Testis (tissue), 3 donors: ENCODE data around the gene PCGF6. TPM values are rescaled to one million over a fixed set of nuclear protein-coding genes. Genes with fewer than 3 reads are reported as not detected.
A peak's percentile ranks its signal among the peaks of the same experiment; 100 is the strongest.

ENCODE experiments used
- DNase-seq: peaks from one replicate; pipeline ENCODE4 v3.0.0-alpha.2; 2019
- H3K27ac ChIP-seq, 2 donors: fragments of 200-600 bp; sonication (generic); one replicate each; pipeline ENCODE4 v1.5.1; 2019
- H3K27me3 ChIP-seq: fragments of 200-600 bp; sonication (generic); one replicate; pipeline ENCODE4 v1.5.1; 2019
- H3K36me3 ChIP-seq: fragments of 200-600 bp; sonication (generic); one replicate; pipeline ENCODE4 v1.5.1; 2017; ENCODE audit warnings: low read depth; ENCODE audit errors: missing control alignments
- H3K4me1 ChIP-seq: fragments of 200-600 bp; sonication (generic); one replicate; pipeline ENCODE4 v1.5.1; 2019
- H3K4me3 ChIP-seq, 2 donors: fragments of 200-600 bp; sonication (generic); one replicate each; pipeline ENCODE4 v1.5.1; 2017 to 2019
- H3K9me3 ChIP-seq: fragments of 200-600 bp; sonication (generic); one replicate; pipeline ENCODE4 v1.5.1; 2017
- CTCF ChIP-seq, 3 experiments: fragments of 450-650 bp in 2 of 3; fragments of 200-600 bp in 1 of 3; sonication (generic) in 1 of 3; IDR thresholded peaks; one replicate each; pipeline ENCODE4 v1.5.1; 2016 to 2019; ENCODE audit warnings: antibody characterized with exemption in 3 of 3, mild to moderate bottlenecking in 2 of 3, moderate library complexity in 1 of 3
- POLR2A ChIP-seq: fragments of 450-650 bp; IDR thresholded peaks from one replicate; pipeline ENCODE4 v1.6.1; 2017; ENCODE audit warnings: antibody characterized with exemption, mild to moderate bottlenecking, moderate library complexity
- WGBS, 2 donors: methylation state at CpG; one replicate each; pipeline ENCODE4 v1.1.5; 2018; 5-methylcytosine and 5-hydroxymethylcytosine counted together
- intact Hi-C: fragments of 100-400 bp; cut with DNase I; formaldehyde crosslinking; loops from one replicate; pipeline ENCODE4 v1.15.1; 2023; ENCODE audit warnings: low total_unique reads
- polyA plus RNA-seq: library from polyadenylated mRNA; stranded (reverse); fragments of 350-450 nt; fragmentation: Illumina TruSeq; extraction: RNeasy Lipid Tissue Mini Kit (QIAGEN cat#74804); gene quantifications from one replicate; pipeline ENCODE4 v1.2.3, GENCODE V29; 2014; ENCODE audit warnings: low read depth, low replicate concordance; ENCODE audit not compliant: insufficient read depth
- total RNA-seq, 2 donors: library from RNA; depleted of rRNA; stranded (reverse); fragments of >200 nt; gene quantifications; one replicate each; pipeline ENCODE4 v1.2.3, GENCODE V29; 2016

The PCGF6 gene
- total and polyA plus RNA-seq, 3 donors from 2014 or later, result 15.7 to 23.2 (median 15.9) TPM

DNA sequence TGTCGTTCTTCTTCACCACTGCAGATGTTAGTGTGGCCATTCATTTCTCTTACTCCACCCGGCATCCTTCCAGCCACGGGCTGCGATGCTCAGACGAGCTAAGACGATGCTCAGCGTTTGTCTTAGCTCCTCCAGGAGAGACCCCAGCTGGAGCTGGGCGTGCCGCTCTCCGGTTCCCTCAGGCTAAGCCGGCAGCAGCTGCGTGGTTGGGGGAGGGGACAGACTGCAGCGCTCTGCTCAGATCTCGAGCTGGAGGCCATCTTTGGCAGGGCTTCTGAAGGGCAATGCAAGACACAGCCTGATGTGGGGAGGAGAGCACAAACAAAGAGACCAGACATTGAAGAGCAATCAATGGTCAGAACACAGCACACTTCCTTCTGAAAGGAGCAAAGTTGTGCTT lies 69.2 kb downstream of the PCGF6 start:
- Histone ChIP-seq H3K4me3 (no peak overlapping the region), H3K36me3 (no peaks in the 10 kb centered on the region), H3K9me3 (no peaks in the 10 kb centered on the region), H3K27me3 (no peaks in the 10 kb centered on the region), H3K27ac (no peak overlapping the region), H3K4me1 (no peaks in the 10 kb centered on the region)
- TF ChIP-seq POLR2A (no peak), CTCF (IDR thresholded peaks at IDR 0.05) (no peak)
- intact Hi-C loops, result no loop called here
- peak; percentile 53 for DNase-seq
- 0 to 2% methylated on average over 13 to 14 of the region's 14 CpGs for WGBS, 2 donors

DNA sequence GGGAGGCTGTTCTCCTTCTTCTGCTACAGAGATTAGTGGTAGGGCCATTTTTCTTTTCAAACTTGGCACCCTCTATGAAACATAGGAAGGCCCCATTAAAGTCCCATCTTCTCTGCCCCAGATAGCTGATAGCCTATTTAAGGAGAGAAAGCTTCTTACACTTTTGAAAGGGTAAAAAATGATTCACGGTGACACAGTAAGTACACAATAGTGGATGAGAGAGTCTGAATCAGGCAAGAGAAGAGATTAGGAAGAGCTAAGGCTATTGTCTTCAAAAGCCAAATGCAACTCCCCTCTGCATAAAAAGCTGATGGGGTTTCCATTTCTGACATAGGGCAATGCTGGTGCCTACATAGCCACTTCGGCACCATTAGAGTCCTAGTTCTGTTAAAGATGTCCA lies 70.4 kb downstream of the PCGF6 start:
- intact Hi-C loops, result no loop called here
- no peaks in the 10 kb centered on the region for H3K9me3 ChIP-seq
- H3K36me3 ChIP-seq, result no peaks in the 10 kb centered on the region
- TF ChIP-seq POLR2A, result no peak
- no peak for TF ChIP-seq CTCF (IDR thresholded peaks at IDR 0.05)
- no peak for DNase-seq
- no peaks in the 10 kb centered on the region for H3K4me1 ChIP-seq
- no peak overlapping the region for H3K27ac ChIP-seq
- no peaks in the 10 kb centered on the region for H3K27me3 ChIP-seq
- H3K4me3 ChIP-seq, result no peak overlapping the region
- 88 to 89% methylated on average over 2 of the region's 2 CpGs for WGBS, 2 donors

- WGBS, 2 donors, result 79 to 89% methylated on average over 3 of the region's 3 CpGs
- Histone ChIP-seq H3K4me1 (no peaks in the 10 kb centered on the region), H3K4me3 (no peak overlapping the region), H3K27me3 (no peaks in the 10 kb centered on the region), H3K27ac (no peak overlapping the region), H3K36me3 (no peaks in the 10 kb centered on the region), H3K9me3 (no peaks in the 10 kb centered on the region)
- intact Hi-C loops, result no loop called here
- no peak for DNase-seq
- TF ChIP-seq POLR2A (no peak), CTCF (IDR thresholded peaks at IDR 0.05) (no peak)
Measured at GRCh38 chr10:103280031-103280430, 70.9 kb downstream of the PCGF6 start.

DNA sequence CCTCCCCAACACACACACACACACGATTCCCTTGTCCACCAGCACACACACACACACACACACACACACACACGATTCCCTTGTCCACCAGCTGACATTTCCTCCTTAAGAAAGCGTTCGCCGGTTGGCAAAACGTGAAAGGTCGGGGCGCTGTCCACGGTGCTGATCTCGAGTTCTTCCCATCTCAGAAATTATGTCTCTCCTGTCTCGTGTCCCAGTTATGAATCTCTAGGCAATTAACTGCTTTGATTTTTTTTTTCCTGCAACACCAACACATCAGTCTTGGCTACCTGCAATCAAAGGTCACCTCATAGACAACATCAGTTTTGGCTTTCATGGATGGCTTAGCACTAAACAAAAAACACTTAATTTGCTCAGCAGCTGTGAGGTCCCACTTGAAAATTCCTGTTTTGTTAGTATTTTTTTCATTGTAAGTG lies 72.1 kb downstream of the PCGF6 start:
- Histone ChIP-seq H3K4me3 (no peak overlapping the region), H3K27me3 (no peaks in the 10 kb centered on the region), H3K4me1 (no peaks in the 10 kb centered on the region), H3K27ac (no peak overlapping the region), H3K9me3 (no peaks in the 10 kb centered on the region), H3K36me3 (no peaks in the 10 kb centered on the region)
- intact Hi-C loops, result no loop called here
- 0 to 2% methylated on average over 11 of the region's 11 CpGs for WGBS, 2 donors
- no peak for TF ChIP-seq CTCF (IDR thresholded peaks at IDR 0.05)
- TF ChIP-seq POLR2A, result no peak
- peak; percentile 68 for DNase-seq

- TF ChIP-seq POLR2A, result no peak
- no peak for TF ChIP-seq CTCF (IDR thresholded peaks at IDR 0.05)
- 20 to 22% methylated on average over 12 of the region's 12 CpGs for WGBS, 2 donors
Measured at GRCh38 chr10:103278537-103278823, 72.5 kb downstream of the PCGF6 start.

More at GRCh38 chr10:103278537-103278823, 72.5 kb downstream of the PCGF6 start:
- no peak for DNase-seq
- Histone ChIP-seq H3K27me3 (no peaks in the 10 kb centered on the region), H3K4me1 (no peaks in the 10 kb centered on the region), H3K27ac (no peak overlapping the region), H3K9me3 (no peaks in the 10 kb centered on the region), H3K4me3 (peak overlapping the region in 1 of 2 donors; percentile 61), H3K36me3 (no peaks in the 10 kb centered on the region)
- intact Hi-C loops, result no loop called here
